GM23248 (cell line): Measurements from ENCODE around the gene MYO1H. TPM values are rescaled to one million over a fixed set of nuclear protein-coding genes. Genes with fewer than 3 reads are reported as not detected.

Experiments used
- DNase-seq: peaks from one replicate; pipeline ENCODE4 v3.0.0-alpha.2; 2015
- H2AFZ ChIP-seq: fragments of 200-600 bp; sonication (generic); 2 replicates; pipeline ENCODE4 v1.6.1; 2016; ENCODE audit warnings: antibody characterized with exemption
- H3F3A ChIP-seq: fragments of 200-600 bp; sonication (generic); 2 replicates; pipeline ENCODE4 v1.6.1; 2016; ENCODE audit warnings: mild to moderate bottlenecking, antibody characterized with exemption, mixed run types; ENCODE audit not compliant: insufficient read depth
- H3K27ac ChIP-seq: fragments of 200-600 bp; sonication (generic); 2 replicates; pipeline ENCODE4 v1.5.1; 2016; ENCODE audit warnings: mild to moderate bottlenecking
- H3K27me3 ChIP-seq: fragments of 200-600 bp; sonication (generic); replicated peaks from 2 replicates; pipeline ENCODE4 v1.6.1; 2016; ENCODE audit warnings: mild to moderate bottlenecking; ENCODE audit not compliant: insufficient read depth
- H3K36me3 ChIP-seq: fragments of 200-600 bp; sonication (generic); 2 replicates; pipeline ENCODE4 v1.6.1; 2016; ENCODE audit warnings: low read depth, mild to moderate bottlenecking
- H3K4me1 ChIP-seq: fragments of 200-600 bp; sonication (generic); 2 replicates; pipeline ENCODE4 v1.6.1; 2016; ENCODE audit warnings: mild to moderate bottlenecking; ENCODE audit not compliant: insufficient read depth
- H3K4me2 ChIP-seq: fragments of 200-600 bp; sonication (generic); one replicate; pipeline ENCODE4 v1.6.1; 2016; ENCODE audit warnings: mild to moderate bottlenecking; ENCODE audit not compliant: unreplicated experiment
- H3K4me3 ChIP-seq: fragments of 200-600 bp; sonication (generic); 2 replicates; pipeline ENCODE4 v1.5.1; 2016; ENCODE audit warnings: mild to moderate bottlenecking
- H3K79me2 ChIP-seq: fragments of 200-600 bp; sonication (generic); 2 replicates; pipeline ENCODE4 v1.6.1; 2016; ENCODE audit warnings: mild to moderate bottlenecking; ENCODE audit not compliant: insufficient read depth
- H3K9ac ChIP-seq: fragments of 200-600 bp; sonication (generic); 2 replicates; pipeline ENCODE4 v1.6.1; 2016; ENCODE audit warnings: mild to moderate bottlenecking
- H3K9me2 ChIP-seq: fragments of 200-600 bp; sonication (generic); 2 replicates; pipeline ENCODE4 v1.6.1; 2016; ENCODE audit warnings: mixed run types, mild to moderate bottlenecking, moderate library complexity; ENCODE audit not compliant: insufficient read depth
- H3K9me3 ChIP-seq: fragments of 200-600 bp; sonication (generic); one replicate; pipeline ENCODE4 v1.6.1; 2017; ENCODE audit warnings: low read depth
- H4K20me1 ChIP-seq: fragments of 200-600 bp; sonication (generic); 2 replicates; pipeline ENCODE4 v1.6.0; 2016; ENCODE audit not compliant: insufficient read depth
- EZH2 ChIP-seq: fragments of 200-600 bp; sonication (generic); IDR thresholded peaks from 2 replicates; pipeline ENCODE4 v1.6.1; 2018; ENCODE audit warnings: antibody characterized with exemption, mild to moderate bottlenecking; ENCODE audit not compliant: insufficient read depth, poor library complexity, severe bottlenecking
- EZH2phosphoT487 ChIP-seq: fragments of 200-600 bp; sonication (generic); IDR thresholded peaks from 2 replicates; pipeline ENCODE4 v1.6.1; 2018; ENCODE audit warnings: antibody characterized with exemption, moderate library complexity, mild to moderate bottlenecking, low read depth; ENCODE audit not compliant: insufficient read depth
- WGBS, 2 experiments: methylation state at CpG; one replicate each; pipeline ENCODE4 v1.1.6; 2015 to 2017; ENCODE audit warnings: low lambda C conversion rate in 2 of 2, low coverage in 1 of 2; ENCODE audit errors: missing lambda C conversion rate in 2 of 2; 5-methylcytosine and 5-hydroxymethylcytosine counted together
- in situ Hi-C: fragments of 300-500 bp; cut with MboI; formaldehyde crosslinking; loops from 2 replicates; pipeline ENCODE4 v1.15.0; 2020
- polyA plus RNA-seq: library from polyadenylated mRNA; unstranded; fragments of >200 nt; fragmentation: Nextera tagmentation; extraction: Ambion mirVana; gene quantifications from 2 replicates; pipeline ENCODE4 v1.2.1, GENCODE V29; 2016
- total RNA-seq: library from RNA; depleted of rRNA; stranded (reverse); fragments of >200 nt; shearing (Covaris generic); gene quantifications from 2 replicates; pipeline ENCODE4 v1.2.3, GENCODE V29; 2014

Gene MYO1H
- total and polyA plus RNA-seq, 2 experiments from 2014 or later, result not detected

GRCh38 chr12:109334887-109335286 lies 12.8 kb upstream of the MYO1H start:
- Histone ChIP-seq H3K27me3 (peaks cover 17% of the 10 kb centered on the region), H3F3A (no peaks in the 10 kb centered on the region), H4K20me1 (no peaks in the 10 kb centered on the region), H3K36me3 (no peaks in the 10 kb centered on the region), H3K9ac (no peak overlapping the region), H3K79me2 (no peaks in the 10 kb centered on the region), H3K4me3 (no peak overlapping the region), H3K9me2 (no peaks in the 10 kb centered on the region), H3K27ac (no peak overlapping the region), H2AFZ (no peak overlapping the region), H3K9me3 (no peaks in the 10 kb centered on the region), H3K4me1 (no peaks in the 10 kb centered on the region), H3K4me2 (no peak overlapping the region)
- no peak for DNase-seq
- in situ Hi-C loops, result no loop called here
- TF ChIP-seq EZH2phosphoT487, result no peak
- no peak for TF ChIP-seq EZH2
- WGBS, 2 experiments, result 74 to 86% methylated on average over 2 of the region's 2 CpGs

- Histone ChIP-seq H3K9me3 (no peaks in the 10 kb centered on the region), H3K4me2 (no peak overlapping the region), H3K4me3 (no peak overlapping the region), H4K20me1 (no peaks in the 10 kb centered on the region), H3K9ac (no peak overlapping the region), H3K36me3 (no peaks in the 10 kb centered on the region), H3K27ac (no peak overlapping the region), H3K27me3 (peaks cover 10% of the 10 kb centered on the region; the same call in 1 of the 2 replicates), H3K4me1 (no peaks in the 10 kb centered on the region), H3K9me2 (no peaks in the 10 kb centered on the region), H2AFZ (no peak overlapping the region), H3K79me2 (no peaks in the 10 kb centered on the region), H3F3A (no peaks in the 10 kb centered on the region)
- TF ChIP-seq EZH2phosphoT487, result no peak
- TF ChIP-seq EZH2, result no peak
- in situ Hi-C loops, result no loop called here
- DNase-seq, result no peak
- WGBS, 2 experiments, result 20 to 32% methylated on average over 1 of the region's 1 CpG
These were observed 11.1 kb upstream of the MYO1H start for GRCh38 chr12:109336593-109336992.

- H3K4me1 ChIP-seq, result no peaks in the 10 kb centered on the region
- no peaks in the 10 kb centered on the region for H3F3A ChIP-seq
- no peaks in the 10 kb centered on the region for H4K20me1 ChIP-seq
- H2AFZ ChIP-seq, result no peak overlapping the region
- no peak overlapping the region for H3K4me2 ChIP-seq
- H3K27me3 ChIP-seq, result no peaks in the 10 kb centered on the region
- no peak for DNase-seq
- H3K36me3 ChIP-seq, result no peaks in the 10 kb centered on the region
- no peak overlapping the region for H3K9ac ChIP-seq
- no peaks in the 10 kb centered on the region for H3K79me2 ChIP-seq
- TF ChIP-seq EZH2, result no peak
- no peaks in the 10 kb centered on the region for H3K9me3 ChIP-seq
- H3K27ac ChIP-seq, result no peak overlapping the region
- no peaks in the 10 kb centered on the region for H3K9me2 ChIP-seq
- WGBS, 2 experiments, result 11 to 17% methylated on average over 2 of the region's 2 CpGs
- in situ Hi-C loops, result no loop called here
- no peak overlapping the region for H3K4me3 ChIP-seq
These were observed 4.0 kb upstream of the MYO1H start for GRCh38 chr12:109343677-109344076.

GRCh38 chr12:109345428-109345827 lies 2.3 kb upstream of the MYO1H start:
- Histone ChIP-seq H3K9me2 (no peaks in the 10 kb centered on the region), H3K4me2 (no peak overlapping the region), H3K4me1 (no peaks in the 10 kb centered on the region), H3K27me3 (0 out of 2 replicates have a peak, but pooled peaks cover under 1% of the 10 kb centered on the region), H3K9ac (no peak overlapping the region), H3K27ac (no peak overlapping the region), H3K36me3 (no peaks in the 10 kb centered on the region), H3K79me2 (no peaks in the 10 kb centered on the region), H3K9me3 (no peaks in the 10 kb centered on the region), H2AFZ (no peak overlapping the region), H3K4me3 (no peak overlapping the region), H3F3A (no peaks in the 10 kb centered on the region), H4K20me1 (no peaks in the 10 kb centered on the region)
- no peak for TF ChIP-seq EZH2phosphoT487
- no peak for TF ChIP-seq EZH2
- in situ Hi-C loops, result no loop called here
- 20 to 25% methylated on average over 2 of the region's 2 CpGs for WGBS, 2 experiments
- no peak for DNase-seq

GRCh38 chr12:109346920-109347319 lies 780 bp upstream of the MYO1H start:
- in situ Hi-C loops, result no loop called here
- 57 to 62% methylated on average over 3 of the region's 3 CpGs for WGBS, 2 experiments

More at GRCh38 chr12:109346920-109347319, 780 bp upstream of the MYO1H start:
- no peak for TF ChIP-seq EZH2phosphoT487
- no peak for TF ChIP-seq EZH2
- H3K79me2 ChIP-seq, result no peaks in the 10 kb centered on the region
- no peak overlapping the region for H3K9ac ChIP-seq
- no peak overlapping the region for H3K27ac ChIP-seq
- no peak overlapping the region for H3K4me3 ChIP-seq
- H3K4me1 ChIP-seq, result no peaks in the 10 kb centered on the region
- H3K36me3 ChIP-seq, result no peaks in the 10 kb centered on the region
- DNase-seq, result no peak
- no peaks in the 10 kb centered on the region for H3K9me2 ChIP-seq
- H3K9me3 ChIP-seq, result no peaks in the 10 kb centered on the region
- no peaks in the 10 kb centered on the region for H3F3A ChIP-seq
- no peaks in the 10 kb centered on the region for H4K20me1 ChIP-seq
- H3K27me3 ChIP-seq, result 0 out of 2 replicates have a peak, but pooled peaks cover 15% of the 10 kb centered on the region
- H2AFZ ChIP-seq, result no peak overlapping the region
- H3K4me2 ChIP-seq, result no peak overlapping the region
